H9 (cell line): ENCODE results near the gene TKTL1. TPM values are rescaled to one million over a fixed set of nuclear protein-coding genes. Genes with fewer than 3 reads are reported as not detected.

Source experiments
- DNase-seq: peaks from one replicate; pipeline ENCODE4 v3.0.0-alpha.2; 2017
- H2AFZ ChIP-seq: one replicate; pipeline ENCODE4 v1.6.1; 2013; ENCODE audit warnings: mild to moderate bottlenecking, low read length, control low read depth, moderate library complexity
- H2AK5ac ChIP-seq: 2 replicates; pipeline ENCODE4 v1.6.1; 2013; ENCODE audit warnings: low read length, control low read depth, mixed read lengths; ENCODE audit not compliant: insufficient read length
- H2BK120ac ChIP-seq: one replicate; pipeline ENCODE4 v1.6.1; 2013; ENCODE audit warnings: low read depth, mild to moderate bottlenecking, low read length, control low read depth, inconsistent platforms; ENCODE audit not compliant: poor library complexity, severe bottlenecking
- H2BK12ac ChIP-seq: 2 replicates; pipeline ENCODE4 v1.6.1; 2013; ENCODE audit warnings: low read length, control low read depth, mixed read lengths, low read depth; ENCODE audit not compliant: insufficient read length
- H2BK15ac ChIP-seq: 2 replicates; pipeline ENCODE4 v1.6.1; 2013; ENCODE audit warnings: low read depth, low read length, control low read depth
- H2BK20ac ChIP-seq: one replicate; pipeline ENCODE4 v1.6.1; 2013; ENCODE audit warnings: low read depth, mild to moderate bottlenecking, low read length, control low read depth, inconsistent platforms; ENCODE audit not compliant: poor library complexity, severe bottlenecking
- H2BK5ac ChIP-seq: 2 replicates; pipeline ENCODE4 v1.6.1; 2013; ENCODE audit warnings: low read length, control low read depth, mixed read lengths; ENCODE audit not compliant: insufficient read length
- H3K14ac ChIP-seq: 2 replicates; pipeline ENCODE4 v1.6.1; 2013; ENCODE audit warnings: low read length, control low read depth; ENCODE audit not compliant: insufficient read depth
- H3K18ac ChIP-seq: 2 replicates; pipeline ENCODE4 v1.6.1; 2013; ENCODE audit warnings: low read depth, mild to moderate bottlenecking, mixed read lengths, low read length, control low read depth; ENCODE audit not compliant: insufficient read length
- H3K23ac ChIP-seq: 2 replicates; pipeline ENCODE4 v1.6.1; 2013; ENCODE audit warnings: low read length, control low read depth, mixed read lengths, low read depth; ENCODE audit not compliant: insufficient read length
- H3K23me2 ChIP-seq: 2 replicates; pipeline ENCODE4 v1.6.1; 2013; ENCODE audit warnings: low read depth, mild to moderate bottlenecking, mixed read lengths, low read length, control low read depth; ENCODE audit not compliant: insufficient read length, poor library complexity, severe bottlenecking
- H3K27ac ChIP-seq: 2 replicates; pipeline ENCODE4 v1.5.1; 2013; ENCODE audit warnings: low read length, control low read depth, mixed read lengths, low read depth; ENCODE audit not compliant: insufficient read length
- H3K27me3 ChIP-seq: 2 replicates; pipeline ENCODE4 v1.6.1; 2013; ENCODE audit warnings: low read length, control low read depth, inconsistent platforms; ENCODE audit not compliant: insufficient read depth
- H3K4ac ChIP-seq: 2 replicates; pipeline ENCODE4 v1.6.1; 2013; ENCODE audit warnings: low read depth, mild to moderate bottlenecking, control low read depth, inconsistent platforms, low read length, moderate library complexity
- H3K4me1 ChIP-seq: 2 replicates; pipeline ENCODE4 v1.6.1; 2013; ENCODE audit warnings: low read length, control low read depth, inconsistent platforms; ENCODE audit not compliant: insufficient read depth
- H3K4me2 ChIP-seq: 2 replicates; pipeline ENCODE4 v1.6.1; 2013; ENCODE audit warnings: low read length, control low read depth, mixed read lengths; ENCODE audit not compliant: insufficient read length, insufficient read depth
- H3K56ac ChIP-seq: 2 replicates; pipeline ENCODE4 v1.6.1; 2013; ENCODE audit warnings: low read depth, mild to moderate bottlenecking, mixed read lengths, low read length, control low read depth; ENCODE audit not compliant: insufficient read length
- H3K79me1 ChIP-seq: 2 replicates; pipeline ENCODE4 v1.6.1; 2013; ENCODE audit warnings: low read depth, mild to moderate bottlenecking, moderate library complexity, low read length, control low read depth, inconsistent platforms; ENCODE audit not compliant: insufficient read depth, poor library complexity, severe bottlenecking
- H3K79me2 ChIP-seq: 2 replicates; pipeline ENCODE4 v1.6.1; 2013; ENCODE audit warnings: low read length, control low read depth, inconsistent platforms; ENCODE audit not compliant: insufficient read depth
- H3K9ac ChIP-seq: 2 replicates; pipeline ENCODE4 v1.6.1; 2013; ENCODE audit warnings: low read length, control low read depth, mixed read lengths; ENCODE audit not compliant: insufficient read length; ENCODE audit errors: extremely low read depth
- H3K9me3 ChIP-seq: one replicate; pipeline ENCODE4 v1.6.1; 2013; ENCODE audit warnings: low read depth, low read length, inconsistent platforms; ENCODE audit not compliant: control insufficient read depth
- H3T11ph ChIP-seq: one replicate; pipeline ENCODE4 v1.6.1; 2013; ENCODE audit warnings: mild to moderate bottlenecking, low read length, control low read depth, inconsistent platforms
- H4K20me1 ChIP-seq: one replicate; pipeline ENCODE4 v1.6.1; 2013; ENCODE audit not compliant: control insufficient read depth, insufficient read length, insufficient read depth
- H4K5ac ChIP-seq: 2 replicates; pipeline ENCODE4 v1.6.1; 2013; ENCODE audit warnings: low read depth, mild to moderate bottlenecking, mixed read lengths, low read length, control low read depth; ENCODE audit not compliant: insufficient read length
- H4K8ac ChIP-seq: replicated peaks from 2 replicates; pipeline ENCODE4 v1.6.1; 2013; ENCODE audit warnings: low read length, control low read depth, mixed read lengths, low read depth; ENCODE audit not compliant: insufficient read length
- H4K91ac ChIP-seq: 2 replicates; pipeline ENCODE4 v1.6.1; 2013; ENCODE audit warnings: low read depth, mild to moderate bottlenecking, moderate library complexity, mixed read lengths, low read length, control low read depth; ENCODE audit not compliant: insufficient read length
- H3K27ac Mint-ChIP-seq, 3 experiments: 2 replicates in 2 of 3; 3 replicates in 1 of 3; pipeline ENCODE4 v1.8.0; 2020 to 2021; ENCODE audit warnings: mixed read lengths in 3 of 3, mild to moderate bottlenecking in 1 of 3, moderate library complexity in 1 of 3
- H3K27me3 Mint-ChIP-seq: 2 replicates; pipeline ENCODE4 v1.8.0; 2021; ENCODE audit warnings: low read depth, mild to moderate bottlenecking, moderate library complexity, mixed read lengths
- H3K36me3 Mint-ChIP-seq, 3 experiments: 2 replicates in 2 of 3; 3 replicates in 1 of 3; pipeline ENCODE4 v1.8.0; 2020 to 2021; ENCODE audit warnings: low read depth in 3 of 3, mixed read lengths in 3 of 3; ENCODE audit not compliant: insufficient read depth in 1 of 3
- H3K4me1 Mint-ChIP-seq, 2 experiments: 2 replicates each; pipeline ENCODE4 v1.8.0; 2020; ENCODE audit warnings: mixed read lengths in 2 of 2
- H3K4me3 Mint-ChIP-seq, 2 experiments: 2 replicates in 1 of 2; 3 replicates in 1 of 2; pipeline ENCODE4 v1.8.0; 2020 to 2021; ENCODE audit warnings: mild to moderate bottlenecking in 2 of 2, mixed read lengths in 2 of 2, moderate library complexity in 1 of 2
- H3K9me3 Mint-ChIP-seq, 2 experiments: 2 replicates in 1 of 2; 3 replicates in 1 of 2; pipeline ENCODE4 v1.8.0; 2020; ENCODE audit warnings: mild to moderate bottlenecking in 2 of 2, mixed read lengths in 2 of 2, moderate library complexity in 1 of 2
- WGBS: extraction: QIAGEN DNeasy Blood & Tissue Kit; methylation state at CpG from one replicate; pipeline ENCODE4 v1.1.7; 2013; ENCODE audit warnings: missing lambda C conversion rate, low lambda C conversion rate, mixed read lengths; ENCODE audit not compliant: insufficient read length; ENCODE audit errors: extremely low coverage; 5-methylcytosine and 5-hydroxymethylcytosine counted together
- total RNA-seq: library from RNA; stranded (reverse); gene quantifications from 2 replicates; pipeline ENCODE4 v1.2.1, GENCODE V29; 2021
- TF ChIP-seq, protein P1 (sequence below): fragments of 200-600 bp; sonication (generic); conservative IDR thresholded peaks from 3 replicates; pipeline ENCODE4 v1.8.0; 2021; ENCODE audit warnings: antibody characterized with exemption, mild to moderate bottlenecking

The TKTL1 gene
- total RNA-seq, 1 experiment from 2014 or later = not detected

DNA sequence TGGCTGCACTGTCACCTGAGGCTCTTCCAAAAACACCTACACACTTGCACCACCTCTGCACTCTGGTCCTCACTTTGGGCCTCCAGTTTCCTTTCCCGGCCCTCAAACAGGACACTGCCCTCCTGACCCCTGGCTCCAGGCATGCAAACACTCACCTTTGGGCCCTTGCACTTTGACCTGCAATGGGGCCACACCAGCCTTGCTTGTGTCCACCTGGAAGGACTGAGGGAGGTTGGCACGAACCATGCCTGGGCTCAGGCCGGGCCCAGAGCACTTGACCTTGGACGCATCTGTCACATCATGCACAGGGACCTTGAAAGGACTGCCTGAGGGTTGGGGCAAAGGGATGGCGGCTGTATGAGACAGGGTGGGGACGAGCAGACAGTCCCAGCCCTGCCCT is 63.2 kb downstream of the TKTL1 start:
- Histone ChIP-seq H2BK15ac (no peak overlapping the region), H4K8ac (no peak overlapping the region), H3K79me1 (no peaks in the 10 kb centered on the region), H3K56ac (no peak overlapping the region), H4K5ac (no peak overlapping the region), H3K23me2 (peaks cover 3% of the 10 kb centered on the region), H3K4ac (no peak overlapping the region), H3K23ac (no peak overlapping the region), H3K18ac (no peak overlapping the region), H3K27ac (no peak overlapping the region), H2BK20ac (no peak overlapping the region), H4K20me1 (peaks cover 3% of the 10 kb centered on the region), H2BK12ac (no peak overlapping the region), H3K9me3 (peaks cover 20% of the 10 kb centered on the region), H2AFZ (no peak overlapping the region), H2AK5ac (no peak overlapping the region), H2BK5ac (no peak overlapping the region), H4K91ac (no peak overlapping the region), H3T11ph (no peak overlapping the region), H3K27me3 (no peaks in the 10 kb centered on the region), H3K9ac (no peak overlapping the region), H3K4me2 (no peak overlapping the region), H3K79me2 (no peaks in the 10 kb centered on the region), H2BK120ac (no peak overlapping the region), H3K4me1 (no peaks in the 10 kb centered on the region), H3K14ac (no peak overlapping the region)
- Mint-ChIP-seq H3K4me3 (no peak overlapping the region), H3K27me3 (peaks cover 5% of the 10 kb centered on the region), H3K4me1 (no peaks in the 10 kb centered on the region), H3K36me3 (peaks cover 33 to 81% (median 78%) of the 10 kb centered on the region in 3 experiments), H3K9me3 (peaks cover 48 to 67% of the 10 kb centered on the region in 2 experiments), H3K27ac (peak overlapping the region in 2 of 3 experiments; percentile 6 to 49; a peak in 2 of 7 replicates)
- TF ChIP-seq, protein P1, sequence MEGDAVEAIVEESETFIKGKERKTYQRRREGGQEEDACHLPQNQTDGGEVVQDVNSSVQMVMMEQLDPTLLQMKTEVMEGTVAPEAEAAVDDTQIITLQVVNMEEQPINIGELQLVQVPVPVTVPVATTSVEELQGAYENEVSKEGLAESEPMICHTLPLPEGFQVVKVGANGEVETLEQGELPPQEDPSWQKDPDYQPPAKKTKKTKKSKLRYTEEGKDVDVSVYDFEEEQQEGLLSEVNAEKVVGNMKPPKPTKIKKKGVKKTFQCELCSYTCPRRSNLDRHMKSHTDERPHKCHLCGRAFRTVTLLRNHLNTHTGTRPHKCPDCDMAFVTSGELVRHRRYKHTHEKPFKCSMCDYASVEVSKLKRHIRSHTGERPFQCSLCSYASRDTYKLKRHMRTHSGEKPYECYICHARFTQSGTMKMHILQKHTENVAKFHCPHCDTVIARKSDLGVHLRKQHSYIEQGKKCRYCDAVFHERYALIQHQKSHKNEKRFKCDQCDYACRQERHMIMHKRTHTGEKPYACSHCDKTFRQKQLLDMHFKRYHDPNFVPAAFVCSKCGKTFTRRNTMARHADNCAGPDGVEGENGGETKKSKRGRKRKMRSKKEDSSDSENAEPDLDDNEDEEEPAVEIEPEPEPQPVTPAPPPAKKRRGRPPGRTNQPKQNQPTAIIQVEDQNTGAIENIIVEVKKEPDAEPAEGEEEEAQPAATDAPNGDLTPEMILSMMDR = no peak
- no CpG with 5 or more reads among the region's 6 CpGs for WGBS
- no peak for DNase-seq
